Epithelial cell of esophagus (primary cell): ENCODE data around the gene MAPK1.

Source experiments
- DNase-seq: peaks from one replicate; pipeline ENCODE4 v3.0.0; 2010; ENCODE audit warnings: low read depth
- H3K4me3 ChIP-seq: 2 replicates; pipeline ENCODE4 v1.5.1; 2011; ENCODE audit warnings: mild to moderate bottlenecking, low read length, control low read depth
- CTCF ChIP-seq: IDR thresholded peaks from 2 replicates; pipeline ENCODE4 v1.5.1; 2011; ENCODE audit warnings: low read depth, mild to moderate bottlenecking, low read length, control low read depth, inconsistent platforms; ENCODE audit not compliant: insufficient read depth; ENCODE audit errors: missing control alignments

The MAPK1 gene

GRCh38 chr22:21860491-21861039, 6.9 kb downstream of the MAPK1 start:
- H3K4me3 ChIP-seq, result no peak overlapping the region
- DNase-seq, result no peak
- no peak for TF ChIP-seq CTCF

- no peak for TF ChIP-seq CTCF
- no peak for DNase-seq
- no peak overlapping the region for H3K4me3 ChIP-seq
These were observed 9.2 kb downstream of the MAPK1 start for GRCh38 chr22:21858025-21858764.

GRCh38 chr22:21857481-21857914, 9.9 kb downstream of the MAPK1 start:
- TF ChIP-seq CTCF, result no peak
- no peak overlapping the region for H3K4me3 ChIP-seq
- no peak for DNase-seq

GRCh38 chr22:21856868-21857267, 10.6 kb downstream of the MAPK1 start:
- H3K4me3 ChIP-seq, result no peak overlapping the region

GRCh38 chr22:21856197-21856596, 11.2 kb downstream of the MAPK1 start:
- no peak for TF ChIP-seq CTCF
- no peak for DNase-seq

More at GRCh38 chr22:21856868-21857267, 10.6 kb downstream of the MAPK1 start:
- DNase-seq, result no peak
- no peak for TF ChIP-seq CTCF

GRCh38 chr22:21855676-21856075, 11.8 kb downstream of the MAPK1 start:
- TF ChIP-seq CTCF, result no peak
- no peak for DNase-seq
- no peak overlapping the region for H3K4me3 ChIP-seq

More at GRCh38 chr22:21856197-21856596, 11.2 kb downstream of the MAPK1 start:
- no peak overlapping the region for H3K4me3 ChIP-seq
